ENCODE data around the gene EBF3.

The EBF3 gene

GRCh38 chr10:129964611-129965424, 744 bp upstream of the EBF3 start:
- H3K4me3 ChIP-seq (replicated peaks; ENCODE audit: low read depth, low read length) = peak overlapping the region; percentile 57
- no peak for TF ChIP-seq CTCF (IDR thresholded peaks at IDR 0.05; ENCODE audit: low read length, missing control alignments)
- DNase-seq (ENCODE audit: low read depth) = peak; percentile 26

GRCh38 chr10:129962872-129963640, 1.0 kb downstream of the EBF3 start:
- peak overlapping the region; percentile 76 for H3K4me3 ChIP-seq (replicated peaks; ENCODE audit: low read depth, low read length)
- peak; percentile 67 for DNase-seq (ENCODE audit: low read depth)
- TF ChIP-seq CTCF (IDR thresholded peaks at IDR 0.05; ENCODE audit: low read length, missing control alignments) = no peak

GRCh38 chr10:129962031-129962871, 1.8 kb downstream of the EBF3 start:
- peak overlapping the region; percentile 76 for H3K4me3 ChIP-seq (replicated peaks; ENCODE audit: low read depth, low read length)
- DNase-seq (ENCODE audit: low read depth) = peak; percentile 67
- no peak for TF ChIP-seq CTCF (IDR thresholded peaks at IDR 0.05; ENCODE audit: low read length, missing control alignments)

GRCh38 chr10:129961157-129961701, 2.8 kb downstream of the EBF3 start:
- no peak for TF ChIP-seq CTCF (IDR thresholded peaks at IDR 0.05; ENCODE audit: low read length, missing control alignments)
- peak overlapping the region; percentile 76 for H3K4me3 ChIP-seq (replicated peaks; ENCODE audit: low read depth, low read length)
- peak; percentile 50 for DNase-seq (ENCODE audit: low read depth)

GRCh38 chr10:129960481-129961156, 3.5 kb downstream of the EBF3 start:
- peak overlapping the region; percentile 76 for H3K4me3 ChIP-seq (replicated peaks; ENCODE audit: low read depth, low read length)
- no peak for DNase-seq (ENCODE audit: low read depth)
- no peak for TF ChIP-seq CTCF (IDR thresholded peaks at IDR 0.05; ENCODE audit: low read length, missing control alignments)
